HepG2 (cell line): ENCODE results near the gene PSMA2. TPM values are rescaled to one million over a fixed set of nuclear protein-coding genes. Genes with fewer than 3 reads are reported as not detected.

Source experiments
- ATAC-seq: fragments of 200-7000 bp; cut with Tn5 transposase; 3 replicates; pipeline ENCODE4 v1.9.1; 2020; ENCODE audit warnings: mild to moderate bottlenecking, moderate library complexity
- BruUV-seq: library from RNA; stranded (reverse); fragments of 400-500 nt; replicated peaks from 2 replicates; lab custom pipeline; 2021; lab: Mats Ljungman, UMichigan
- CTCF ChIA-PET: fragments of 300-600 bp; formaldehyde crosslinking; extraction: SDS; loops from one replicate; lab custom pipeline; 2021; ENCODE audit warnings: low total read pairs, inconsistent platforms, low intra/inter-chr PET ratio; lab: Yijun Ruan, JAX
- POLR2A ChIA-PET: fragments of 350-600 bp; sonication (Branson Sonifier 250); formaldehyde crosslinking; loops from one replicate; lab custom pipeline; 2020; ENCODE audit warnings: antibody characterized with exemption, inconsistent platforms; lab: Yijun Ruan, JAX
- DNase-seq: peaks from one replicate; pipeline ENCODE4 v3.0.0-alpha.2; 2015; ENCODE audit warnings: low spot score
- FAIRE-seq: peaks from 3 replicates; lab custom pipeline; 2011; peaks lifted over from hg19 to GRCh38; lab: Jason Lieb, UNC
- H2AFZ ChIP-seq: one replicate; pipeline ENCODE4 v1.6.1; 2011; ENCODE audit warnings: low read length, inconsistent platforms
- H3K27ac ChIP-seq: fragments of 300-600 bp; 3 replicates; pipeline ENCODE4 v1.8.0; 2011; ENCODE audit warnings: mixed run types, mild to moderate bottlenecking, mixed read lengths, low read length, inconsistent platforms; ENCODE audit not compliant: insufficient read depth; ENCODE audit errors: extremely low read length
- H3K27me3 ChIP-seq, 2 experiments: fragments of 200-600 bp in 1 of 2; 2 replicates in 1 of 2; 3 replicates in 1 of 2; pipeline versions ENCODE4 v1.6.0 to v1.8.0; 2011; ENCODE audit warnings: low read length in 2 of 2, mild to moderate bottlenecking in 2 of 2, moderate library complexity in 2 of 2, inconsistent platforms in 1 of 2; ENCODE audit not compliant: insufficient read depth in 2 of 2, control insufficient read depth in 1 of 2
- H3K36me3 ChIP-seq, 2 experiments: fragments of 200-600 bp in 1 of 2; replicated peaks in 1 of 2; 2 replicates in 1 of 2; 3 replicates in 1 of 2; pipeline versions ENCODE4 v1.5.1 to v1.8.0; 2011; ENCODE audit warnings: low read length in 2 of 2, inconsistent platforms in 1 of 2; ENCODE audit not compliant: insufficient read depth in 2 of 2, control insufficient read depth in 1 of 2
- H3K4me1 ChIP-seq: 2 replicates; pipeline ENCODE4 v1.5.1; 2012; ENCODE audit warnings: low read length, inconsistent platforms; ENCODE audit not compliant: insufficient read depth
- H3K4me2 ChIP-seq: 2 replicates; pipeline ENCODE4 v1.6.0; 2011; ENCODE audit warnings: low read depth, low read length, inconsistent platforms
- H3K4me3 ChIP-seq, 3 experiments: fragments of 200-600 bp in 1 of 3; sonication (generic), shearing (Covaris generic) in 1 of 3; replicated peaks in 1 of 3; 2 replicates each; pipeline ENCODE4 v1.5.1; 2011 to 2016; ENCODE audit warnings: low read length in 3 of 3, inconsistent platforms in 2 of 3, low read depth in 2 of 3, mild to moderate bottlenecking in 2 of 3, control low read depth in 1 of 3, mixed read lengths in 1 of 3; ENCODE audit not compliant: insufficient read depth in 1 of 3
- H3K79me2 ChIP-seq: one replicate; pipeline ENCODE4 v1.6.1; 2011; ENCODE audit warnings: low read length, inconsistent platforms; ENCODE audit not compliant: insufficient read depth
- H3K9ac ChIP-seq: 2 replicates; pipeline ENCODE4 v1.6.0; 2011; ENCODE audit warnings: mild to moderate bottlenecking, low read depth, low read length, inconsistent platforms; ENCODE audit not compliant: insufficient read depth
- H3K9me3 ChIP-seq: 2 replicates; pipeline ENCODE4 v1.5.1; 2012; ENCODE audit warnings: mild to moderate bottlenecking, low read length
- H4K20me1 ChIP-seq: 2 replicates; pipeline ENCODE4 v1.6.0; 2011; ENCODE audit warnings: inconsistent platforms, mild to moderate bottlenecking, low read length, moderate library complexity; ENCODE audit not compliant: insufficient read depth
- CBX2 ChIP-seq, 2 experiments: fragments of 200-600 bp in 1 of 2; sonication (generic); formaldehyde crosslinking in 1 of 2; IDR thresholded peaks; 2 replicates each; pipeline versions ENCODE4 v1.7.0 to v1.8.1; 2018 to 2022; ENCODE audit warnings: low read depth in 2 of 2, low read length in 1 of 2, mild to moderate bottlenecking in 1 of 2, missing genetic modification reagents in 1 of 2
- FOXK2 ChIP-seq: fragments of 450-650 bp; IDR thresholded peaks from 2 replicates; pipeline ENCODE4 v1.6.1; 2016
- HES4 ChIP-seq: sonication (generic); formaldehyde crosslinking; IDR thresholded peaks from 2 replicates; pipeline ENCODE4 v1.9.0; 2021; ENCODE audit warnings: mild to moderate bottlenecking, missing genetic modification reagents, borderline replicate concordance
- HNF4A ChIP-seq: sonication (generic); formaldehyde crosslinking; IDR thresholded peaks from 2 replicates; pipeline ENCODE4 v1.4.0; 2020; ENCODE audit warnings: missing genetic modification reagents
- KLF11 ChIP-seq: IDR thresholded peaks from 2 replicates; pipeline ENCODE4 v1.6.1; 2016; ENCODE audit warnings: missing compliant biosample characterization
- NRL ChIP-seq: sonication (generic); formaldehyde crosslinking; IDR thresholded peaks from 2 replicates; pipeline ENCODE4 v1.5.0; 2020; ENCODE audit warnings: missing genetic modification reagents, mild to moderate bottlenecking, moderate library complexity, borderline replicate concordance
- WIZ ChIP-seq: sonication (generic); formaldehyde crosslinking; IDR thresholded peaks from 2 replicates; pipeline ENCODE4 v1.5.1; 2020; ENCODE audit warnings: mild to moderate bottlenecking, missing genetic modification reagents
- ZNF274 ChIP-seq: sonication (generic); formaldehyde crosslinking; IDR thresholded peaks from 2 replicates; pipeline ENCODE4 v1.5.1; 2020; ENCODE audit warnings: mild to moderate bottlenecking, missing genetic modification reagents
- ZNF317 ChIP-seq: sonication (generic); formaldehyde crosslinking; IDR thresholded peaks from 2 replicates; pipeline ENCODE4 v1.5.0; 2020; ENCODE audit warnings: mild to moderate bottlenecking, missing genetic modification reagents
- ZNF484 ChIP-seq: sonication (generic); formaldehyde crosslinking; IDR thresholded peaks from 2 replicates; pipeline ENCODE4 v1.5.1; 2020; ENCODE audit warnings: mild to moderate bottlenecking, low read depth, missing genetic modification reagents, borderline replicate concordance
- ZNF615 ChIP-seq: sonication (generic); formaldehyde crosslinking; IDR thresholded peaks from 2 replicates; pipeline ENCODE4 v1.5.0; 2020; ENCODE audit warnings: mild to moderate bottlenecking, missing genetic modification reagents, borderline replicate concordance
- ZNF670 ChIP-seq: sonication (generic); formaldehyde crosslinking; IDR thresholded peaks from 2 replicates; pipeline ENCODE4 v1.8.0; 2022; ENCODE audit warnings: mild to moderate bottlenecking, missing genetic modification reagents, borderline replicate concordance
- ZNF678 ChIP-seq: sonication (generic); formaldehyde crosslinking; IDR thresholded peaks from 2 replicates; pipeline ENCODE4 v1.4.0; 2020; ENCODE audit warnings: mild to moderate bottlenecking, missing genetic modification reagents
- ZNF766 ChIP-seq: sonication (generic); formaldehyde crosslinking; IDR thresholded peaks from 2 replicates; pipeline ENCODE4 v1.5.0; 2020; ENCODE audit warnings: missing genetic modification reagents, borderline replicate concordance
- WGBS: methylation state at CpG from one replicate; pipeline ENCODE4 v1.1.6; 2017; ENCODE audit warnings: low lambda C conversion rate; 5-methylcytosine and 5-hydroxymethylcytosine counted together
- in situ Hi-C: cut with HindIII; loops from 2 replicates; pipeline ENCODE4 v1.10.0; 2017; ENCODE audit warnings: low pct_unique_long_range_greater_than_20kb; ENCODE audit not compliant: extremely low pct_ligation_motif_present
- intact Hi-C: fragments of 100-400 bp; cut with micrococcal nuclease; formaldehyde crosslinking; loops from one replicate; pipeline ENCODE4 v1.10.0; 2022; ENCODE audit not compliant: unreplicated experiment
- polyA plus RNA-seq, 8 experiments: library from polyadenylated mRNA; depleted of rRNA in 3 of 8; stranded (reverse) in 7 of 8; unstranded in 1 of 8; fragments of >200 nt; fragmentation: Illumina TruSeq in 4 of 8; extraction: Trizol in 4 of 8; gene quantifications; 2 replicates each; pipeline versions ENCODE4 v1.2.1 to v1.2.3, GENCODE V29; 2011 to 2016; ENCODE audit warnings: low read depth in 4 of 8, missing spikeins in 1 of 8, mixed read lengths in 1 of 8; ENCODE audit not compliant: insufficient read depth in 1 of 8
- total RNA-seq, 5 experiments: library from RNA; depleted of rRNA; stranded (reverse); fragments of >200 nt; fragmentation: Illumina TruSeq; extraction: Trizol; gene quantifications; 2 replicates each; pipeline ENCODE4 v1.2.3, GENCODE V29; 2016; ENCODE audit warnings: low read depth in 1 of 5
- TF ChIP-seq, protein P1 (sequence below): sonication (generic); formaldehyde crosslinking; conservative IDR thresholded peaks from 2 replicates; pipeline ENCODE4 v1.4.0; 2020; ENCODE audit warnings: missing genetic modification reagents
- TF ChIP-seq, protein P2 (sequence below): sonication (generic); formaldehyde crosslinking; IDR thresholded peaks from 2 replicates; pipeline ENCODE4 v1.5.1; 2020; ENCODE audit warnings: mild to moderate bottlenecking, moderate library complexity, missing genetic modification reagents
- TF ChIP-seq, protein P3 (sequence below): sonication (generic); formaldehyde crosslinking; IDR thresholded peaks from 2 replicates; pipeline ENCODE4 v1.4.0; 2020; ENCODE audit warnings: missing genetic modification reagents
- TF ChIP-seq, protein P4 (sequence below): sonication (generic); formaldehyde crosslinking; conservative IDR thresholded peaks from 2 replicates; pipeline ENCODE4 v1.8.0; 2022; ENCODE audit warnings: missing genetic modification reagents

Gene PSMA2
- total and polyA plus RNA-seq, 2 of the 13 experiments (the other 11 are each of a cell fraction or from before 2014, with no cell fraction given) = 125 to 266 TPM

DNA sequence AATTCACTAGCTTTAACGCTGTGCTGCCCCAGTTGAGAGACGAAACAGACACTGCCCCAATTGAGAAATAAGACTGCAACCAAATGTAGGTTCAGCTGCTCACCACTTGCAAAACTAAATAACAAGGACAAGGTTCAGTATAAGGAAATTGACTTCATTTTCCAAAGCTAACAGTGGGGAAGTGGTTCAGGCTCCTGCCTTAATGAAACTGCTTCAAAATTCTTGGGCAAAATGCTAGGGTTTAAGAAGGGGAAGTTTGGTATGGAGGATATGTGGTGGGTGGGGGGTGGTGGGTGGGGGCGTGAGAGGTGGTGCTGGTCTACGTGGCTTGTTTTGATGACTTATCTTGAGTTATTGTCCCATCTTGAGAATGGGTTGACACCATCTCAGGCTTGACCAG, 22.0 kb upstream of the PSMA2 start:
- in situ Hi-C loops = no loop called here

DNA sequence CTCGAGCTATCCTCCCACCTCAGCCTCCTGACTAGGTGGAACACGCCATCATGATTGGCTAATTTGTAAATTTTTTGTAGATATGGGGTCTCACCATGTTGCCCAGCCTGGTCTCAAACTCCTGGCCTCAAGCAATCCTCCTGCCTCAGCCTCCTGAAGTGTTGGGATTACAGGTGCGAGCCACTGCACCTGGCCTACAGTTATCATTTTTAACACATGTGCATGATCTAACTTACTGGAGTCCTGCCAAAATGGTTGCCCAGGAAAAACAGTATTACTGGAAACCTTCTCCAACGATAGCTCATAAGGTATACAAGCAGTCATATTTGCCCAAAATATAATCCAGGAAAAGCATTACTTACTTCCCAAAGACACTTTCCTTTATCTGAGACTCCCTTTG, 20.4 kb upstream of the PSMA2 start:
- in situ Hi-C loops = no loop called here
- TF ChIP-seq NRL (CRISPR knock-in tag) (no peak), ZNF615 (no peak), ZNF317 (CRISPR knock-in tag) (no peak), ZNF766 (CRISPR knock-in tag) (no peak), FOXK2 (no peak), ZNF678 (CRISPR knock-in tag) (no peak), ZNF484 (CRISPR knock-in tag) (no peak)
- TF ChIP-seq, protein P1, sequence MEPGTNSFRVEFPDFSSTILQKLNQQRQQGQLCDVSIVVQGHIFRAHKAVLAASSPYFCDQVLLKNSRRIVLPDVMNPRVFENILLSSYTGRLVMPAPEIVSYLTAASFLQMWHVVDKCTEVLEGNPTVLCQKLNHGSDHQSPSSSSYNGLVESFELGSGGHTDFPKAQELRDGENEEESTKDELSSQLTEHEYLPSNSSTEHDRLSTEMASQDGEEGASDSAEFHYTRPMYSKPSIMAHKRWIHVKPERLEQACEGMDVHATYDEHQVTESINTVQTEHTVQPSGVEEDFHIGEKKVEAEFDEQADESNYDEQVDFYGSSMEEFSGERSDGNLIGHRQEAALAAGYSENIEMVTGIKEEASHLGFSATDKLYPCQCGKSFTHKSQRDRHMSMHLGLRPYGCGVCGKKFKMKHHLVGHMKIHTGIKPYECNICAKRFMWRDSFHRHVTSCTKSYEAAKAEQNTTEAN (CRISPR knock-in tag) = no peak
- TF ChIP-seq, protein P2, sequence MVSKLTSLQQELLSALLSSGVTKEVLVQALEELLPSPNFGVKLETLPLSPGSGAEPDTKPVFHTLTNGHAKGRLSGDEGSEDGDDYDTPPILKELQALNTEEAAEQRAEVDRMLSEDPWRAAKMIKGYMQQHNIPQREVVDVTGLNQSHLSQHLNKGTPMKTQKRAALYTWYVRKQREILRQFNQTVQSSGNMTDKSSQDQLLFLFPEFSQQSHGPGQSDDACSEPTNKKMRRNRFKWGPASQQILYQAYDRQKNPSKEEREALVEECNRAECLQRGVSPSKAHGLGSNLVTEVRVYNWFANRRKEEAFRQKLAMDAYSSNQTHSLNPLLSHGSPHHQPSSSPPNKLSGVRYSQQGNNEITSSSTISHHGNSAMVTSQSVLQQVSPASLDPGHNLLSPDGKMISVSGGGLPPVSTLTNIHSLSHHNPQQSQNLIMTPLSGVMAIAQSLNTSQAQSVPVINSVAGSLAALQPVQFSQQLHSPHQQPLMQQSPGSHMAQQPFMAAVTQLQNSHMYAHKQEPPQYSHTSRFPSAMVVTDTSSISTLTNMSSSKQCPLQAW = no peak

More for the DNA sequence above, 22.0 kb upstream of the PSMA2 start:
- Histone ChIP-seq H4K20me1 (no peaks in the 10 kb centered on the region), H3K79me2 (no peaks in the 10 kb centered on the region), H3K4me2 (no peak overlapping the region), H3K9me3 (peaks cover 4% of the 10 kb centered on the region; the same call in 1 of the 2 replicates), H3K27ac (no peak overlapping the region), H2AFZ (no peak overlapping the region), H3K4me3 (no peak overlapping the region), H3K36me3 (no peaks in the 10 kb centered on the region), H3K27me3 (no peaks in the 10 kb centered on the region), H3K9ac (no peak overlapping the region), H3K4me1 (no peaks in the 10 kb centered on the region)
- no TSS peak for BruUV-seq
- intact Hi-C loops = no loop called here
- no peak for DNase-seq
- WGBS = 4% methylated on average over 4 of the region's 4 CpGs
- FAIRE-seq = no peak
- ChIA-PET POLR2A (no interaction called here), CTCF (no interaction called here)
- no peak for TF ChIP-seq HES4 (CRISPR knock-in tag)
- TF ChIP-seq ZNF670 (CRISPR knock-in tag) = no peak
- no peak for TF ChIP-seq WIZ (CRISPR knock-in tag)
- TF ChIP-seq, protein P3, sequence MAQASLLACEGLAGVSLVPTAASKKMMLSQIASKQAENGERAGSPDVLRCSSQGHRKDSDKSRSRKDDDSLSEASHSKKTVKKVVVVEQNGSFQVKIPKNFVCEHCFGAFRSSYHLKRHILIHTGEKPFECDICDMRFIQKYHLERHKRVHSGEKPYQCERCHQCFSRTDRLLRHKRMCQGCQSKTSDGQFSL (CRISPR knock-in tag) = no peak
- TF ChIP-seq CBX2 (IDR thresholded peaks at IDR 0.05; ENCODE audit: low read depth, low read length) = no peak
- no peak for TF ChIP-seq CBX2 (CRISPR knock-in tag; IDR thresholded peaks at IDR 0.05; ENCODE audit: low read depth)
- no peak for TF ChIP-seq KLF11 (CRISPR knock-in tag)
- TF ChIP-seq, protein P4, sequence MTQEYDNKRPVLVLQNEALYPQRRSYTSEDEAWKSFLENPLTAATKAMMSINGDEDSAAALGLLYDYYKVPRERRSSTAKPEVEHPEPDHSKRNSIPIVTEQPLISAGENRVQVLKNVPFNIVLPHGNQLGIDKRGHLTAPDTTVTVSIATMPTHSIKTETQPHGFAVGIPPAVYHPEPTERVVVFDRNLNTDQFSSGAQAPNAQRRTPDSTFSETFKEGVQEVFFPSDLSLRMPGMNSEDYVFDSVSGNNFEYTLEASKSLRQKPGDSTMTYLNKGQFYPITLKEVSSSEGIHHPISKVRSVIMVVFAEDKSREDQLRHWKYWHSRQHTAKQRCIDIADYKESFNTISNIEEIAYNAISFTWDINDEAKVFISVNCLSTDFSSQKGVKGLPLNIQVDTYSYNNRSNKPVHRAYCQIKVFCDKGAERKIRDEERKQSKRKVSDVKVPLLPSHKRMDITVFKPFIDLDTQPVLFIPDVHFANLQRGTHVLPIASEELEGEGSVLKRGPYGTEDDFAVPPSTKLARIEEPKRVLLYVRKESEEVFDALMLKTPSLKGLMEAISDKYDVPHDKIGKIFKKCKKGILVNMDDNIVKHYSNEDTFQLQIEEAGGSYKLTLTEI = no peak
- TF ChIP-seq HNF4A (CRISPR knock-in tag) = no peak
- no peak for TF ChIP-seq ZNF274 (CRISPR knock-in tag)
- ATAC-seq = no peak

More for the DNA sequence above, 20.4 kb upstream of the PSMA2 start:
- H3K4me3 ChIP-seq = no peak overlapping the region
- POLR2A ChIA-PET = no interaction called here
- H4K20me1 ChIP-seq = no peaks in the 10 kb centered on the region
- intact Hi-C loops = no loop called here
- no peaks in the 10 kb centered on the region for H3K79me2 ChIP-seq
- H3K4me1 ChIP-seq = no peaks in the 10 kb centered on the region
- CTCF ChIA-PET = no interaction called here
- no peak overlapping the region for H3K9ac ChIP-seq
- no peak overlapping the region for H2AFZ ChIP-seq
- H3K27ac ChIP-seq = no peak overlapping the region
- BruUV-seq = no TSS peak
- FAIRE-seq = no peak
- 2% methylated on average over 4 of the region's 4 CpGs for WGBS
- peaks cover 4% of the 10 kb centered on the region; the same call in 1 of the 2 replicates for H3K9me3 ChIP-seq
- no peaks in the 10 kb centered on the region for H3K27me3 ChIP-seq
- no peak for DNase-seq
- no peak for ATAC-seq
- no peaks in the 10 kb centered on the region for H3K36me3 ChIP-seq
- no peak overlapping the region for H3K4me2 ChIP-seq
